Measurements from ENCODE around the gene ZC3H12A.

ZC3H12A gene

GRCh38 chr1:37474046-37474696 is at the start of gene ZC3H12A:
Gene ZC3H12A, plus strand, starts transcription at chr1:37474580. Its CDS starts 917 bp downstream, at chr1:37475497.
- DNase-seq (ENCODE audit: low read depth in 2 of 2): peak; percentile 79 to 87

- DNase-seq (ENCODE audit: low read depth in 2 of 2): no peak
Measured at GRCh38 chr1:37425221-37425620, 49.2 kb upstream of the ZC3H12A start.

DNA sequence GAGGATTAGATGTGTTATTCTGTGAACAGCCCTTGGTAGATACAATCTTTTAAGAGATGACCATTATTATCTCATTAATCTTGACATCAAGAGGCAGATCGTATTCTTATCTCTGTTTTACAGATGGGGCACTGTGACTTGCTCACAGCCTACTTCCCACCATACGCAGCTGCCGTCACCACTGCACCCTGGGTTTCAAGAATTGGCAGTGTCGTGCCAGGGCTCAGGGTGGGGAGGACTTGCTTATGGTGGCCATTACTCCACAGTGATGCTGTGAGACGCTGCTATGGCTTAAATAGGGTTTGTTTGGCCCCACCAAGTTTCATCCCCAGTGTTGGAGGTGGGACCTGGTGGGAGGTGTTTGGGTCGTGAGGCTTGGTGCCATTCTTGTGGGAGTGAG is 45.4 kb upstream of the ZC3H12A start:
- DNase-seq (ENCODE audit: low read depth in 2 of 2): no peak

- DNase-seq (ENCODE audit: low read depth in 2 of 2): no peak
Measured at GRCh38 chr1:37430103-37430985, 44.0 kb upstream of the ZC3H12A start.

DNA sequence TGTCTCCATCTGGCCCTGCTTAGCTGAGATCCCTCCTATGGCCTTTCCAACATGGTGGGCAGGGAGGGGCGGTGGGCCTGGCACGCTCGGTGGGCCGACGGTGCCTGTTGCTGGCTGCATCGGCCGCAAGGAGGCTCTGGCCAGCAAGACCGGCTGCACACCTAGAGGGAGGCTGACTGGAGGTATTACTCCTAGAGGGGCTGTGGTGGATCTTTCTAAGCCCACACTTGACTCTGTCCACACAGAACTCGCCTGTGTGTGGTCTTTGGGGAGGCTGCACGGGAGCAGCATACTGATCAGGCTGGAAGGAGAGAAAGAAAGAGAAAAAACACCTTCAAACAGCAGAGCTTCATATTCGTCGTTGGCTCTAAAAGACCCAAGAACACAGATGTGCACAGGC is 41.7 kb upstream of the ZC3H12A start:
- DNase-seq (ENCODE audit: low read depth in 2 of 2): no peak

DNA sequence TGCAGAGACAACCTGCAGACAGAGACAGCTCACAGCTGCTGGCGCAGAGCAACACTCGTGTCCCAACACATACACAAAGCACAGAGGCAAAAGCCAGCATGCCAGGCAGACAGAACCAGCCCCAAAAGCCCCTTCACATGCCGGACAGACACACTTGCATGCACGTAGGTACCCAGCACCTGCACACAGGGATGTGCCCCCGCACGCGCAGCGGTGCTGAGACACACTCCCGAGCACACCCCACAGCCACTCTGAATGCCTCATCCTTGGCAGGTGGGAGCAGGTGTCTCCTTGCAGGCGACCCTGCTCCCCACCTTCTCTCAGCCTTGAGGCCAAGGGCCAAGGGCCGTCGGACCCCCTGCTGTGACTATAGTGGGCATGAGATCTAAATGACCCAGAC is 41.2 kb upstream of the ZC3H12A start:
- no peak for DNase-seq (ENCODE audit: low read depth in 2 of 2)

GRCh38 chr1:37434292-37435225 is 39.8 kb upstream of the ZC3H12A start:
- DNase-seq (ENCODE audit: low read depth in 2 of 2): peak; percentile 29 to 38

- no peak for DNase-seq (ENCODE audit: low read depth in 2 of 2)
Measured at GRCh38 chr1:37437087-37437486, 37.3 kb upstream of the ZC3H12A start.

DNA sequence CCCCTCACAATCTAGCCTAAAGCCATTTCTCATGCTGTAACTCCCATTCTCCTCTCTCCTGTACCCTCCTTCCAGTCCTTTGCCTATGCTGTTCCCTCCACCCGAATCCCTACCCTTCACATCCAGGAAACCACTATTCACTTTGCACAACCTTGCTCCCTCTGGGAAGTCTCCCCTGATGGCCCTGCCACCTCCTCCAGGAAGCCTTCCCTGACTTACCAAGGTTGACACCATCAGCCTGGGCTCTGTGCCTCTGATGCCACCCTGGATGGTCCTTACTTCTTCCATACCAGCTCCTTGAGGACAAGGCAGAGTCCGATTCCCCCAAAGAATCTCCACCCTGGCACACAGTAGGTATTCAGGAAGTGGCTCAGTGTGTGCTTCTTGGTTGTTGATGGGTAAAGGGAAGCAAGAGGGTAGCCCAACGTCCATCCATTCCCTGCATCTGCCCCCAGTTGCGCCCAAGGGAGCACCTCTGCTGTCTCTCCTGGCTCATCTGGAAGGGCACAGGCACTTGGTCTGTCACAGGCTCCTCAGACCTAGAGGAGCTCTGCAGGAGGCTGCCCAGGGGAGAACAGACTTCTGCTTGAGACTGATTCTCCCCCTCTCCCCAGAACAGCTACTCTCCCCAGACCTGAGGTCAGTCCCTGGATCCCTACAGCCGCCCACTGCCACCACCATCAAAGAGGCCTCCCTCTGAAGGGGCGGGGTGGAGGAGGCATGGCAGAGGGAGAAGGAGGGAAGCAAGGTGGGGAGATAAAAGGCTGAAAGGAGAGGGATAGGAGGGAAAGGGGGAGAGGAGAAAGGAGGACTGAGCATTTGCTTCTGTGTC is 36.1 kb upstream of the ZC3H12A start:
- DNase-seq (ENCODE audit: low read depth in 2 of 2): no peak

DNA sequence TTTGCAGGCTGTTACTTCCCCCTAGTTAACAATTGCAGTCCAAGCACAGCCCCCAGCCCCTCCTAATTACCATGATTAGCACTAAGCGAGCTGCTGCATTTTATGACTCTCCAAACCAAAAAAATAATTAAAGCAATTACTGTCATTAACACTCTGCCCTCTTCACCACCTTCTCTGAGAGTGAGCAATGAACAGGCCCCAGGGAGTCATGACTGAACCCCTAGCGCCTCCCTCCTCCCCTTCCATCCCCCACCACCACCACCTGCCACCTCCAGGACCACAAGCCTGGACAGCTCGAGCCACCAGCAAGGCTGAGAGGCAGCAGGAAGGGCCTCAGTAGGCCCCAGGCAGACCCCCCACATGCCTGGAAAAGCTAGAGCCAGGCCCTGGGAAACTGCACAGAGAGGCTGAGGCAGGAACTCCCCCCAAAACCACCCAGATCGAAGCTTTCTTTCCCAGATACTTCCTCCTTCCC is 35.5 kb upstream of the ZC3H12A start:
- DNase-seq (ENCODE audit: low read depth in 2 of 2): no peak

- DNase-seq (ENCODE audit: low read depth in 2 of 2): no peak
Measured at GRCh38 chr1:37439349-37439995, 34.9 kb upstream of the ZC3H12A start.

DNA sequence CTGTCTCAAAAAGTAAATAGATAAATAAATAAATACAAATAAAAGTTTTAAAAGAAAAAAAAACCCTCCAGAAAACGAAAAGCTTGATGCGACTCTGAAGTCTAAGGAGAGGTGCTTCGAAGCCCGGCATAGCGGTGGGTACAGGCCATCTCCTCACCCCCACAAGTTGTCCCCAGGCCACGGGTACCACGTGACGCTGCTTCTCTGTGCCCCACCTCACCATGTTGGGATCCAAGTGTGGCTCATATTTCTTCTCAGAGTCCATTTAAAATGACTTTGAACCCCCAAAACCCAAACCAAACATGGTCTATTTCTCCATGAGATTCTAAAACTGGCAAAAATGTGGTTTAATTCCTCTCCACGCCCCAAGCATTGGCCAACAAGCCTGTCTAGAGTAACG is 32.9 kb upstream of the ZC3H12A start:
- no peak for DNase-seq (ENCODE audit: low read depth in 2 of 2)

GRCh38 chr1:37442139-37442538 is 32.2 kb upstream of the ZC3H12A start:
- DNase-seq (ENCODE audit: low read depth in 2 of 2): no peak

DNA sequence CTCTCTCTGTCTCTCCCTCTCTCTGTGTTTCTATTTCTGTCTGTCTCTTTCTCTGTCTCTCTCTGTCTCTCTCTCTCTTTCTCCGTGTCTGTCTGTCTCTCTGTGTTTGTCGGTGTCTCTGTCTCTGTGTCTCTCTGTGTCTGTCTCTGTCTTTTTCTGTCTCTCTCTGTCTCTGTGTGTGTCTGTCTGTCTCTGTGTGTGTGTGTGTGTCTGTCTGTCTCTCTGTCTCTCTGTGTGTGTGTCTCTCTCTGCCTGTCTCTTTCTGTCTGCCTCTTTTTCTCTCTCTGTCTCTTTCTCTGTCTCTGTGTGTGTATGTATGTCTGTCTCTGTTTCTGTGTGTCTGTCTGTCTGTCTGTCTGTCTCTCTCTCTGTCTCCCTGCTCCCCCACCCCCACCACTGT is 31.7 kb upstream of the ZC3H12A start:
- no peak for DNase-seq (ENCODE audit: low read depth in 2 of 2)

DNA sequence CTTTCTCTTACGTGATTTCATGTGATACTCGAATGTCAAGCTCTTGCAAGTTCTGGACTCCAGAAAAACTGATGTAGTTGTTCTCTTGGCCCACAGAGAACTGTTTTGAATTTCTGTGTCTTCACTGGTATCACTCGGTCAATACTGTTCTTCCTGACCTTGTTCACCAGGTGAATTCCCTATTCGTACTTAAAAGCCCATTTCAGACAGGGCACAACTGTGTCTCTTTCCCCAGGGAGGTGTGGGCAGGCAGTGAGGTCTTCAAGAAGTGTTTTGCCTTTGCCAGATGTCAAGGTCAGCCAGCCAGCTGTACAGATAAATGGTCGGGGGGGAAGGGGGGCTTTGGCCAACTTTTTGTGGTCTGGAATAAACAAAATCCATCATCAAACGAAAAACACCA is 27.5 kb upstream of the ZC3H12A start:
- DNase-seq (ENCODE audit: low read depth in 2 of 2): no peak

- no peak for DNase-seq (ENCODE audit: low read depth in 2 of 2)
Measured at GRCh38 chr1:37448185-37448584, 26.2 kb upstream of the ZC3H12A start.

- no peak for DNase-seq (ENCODE audit: low read depth in 2 of 2)
Measured at GRCh38 chr1:37448691-37449417, 25.5 kb upstream of the ZC3H12A start.

DNA sequence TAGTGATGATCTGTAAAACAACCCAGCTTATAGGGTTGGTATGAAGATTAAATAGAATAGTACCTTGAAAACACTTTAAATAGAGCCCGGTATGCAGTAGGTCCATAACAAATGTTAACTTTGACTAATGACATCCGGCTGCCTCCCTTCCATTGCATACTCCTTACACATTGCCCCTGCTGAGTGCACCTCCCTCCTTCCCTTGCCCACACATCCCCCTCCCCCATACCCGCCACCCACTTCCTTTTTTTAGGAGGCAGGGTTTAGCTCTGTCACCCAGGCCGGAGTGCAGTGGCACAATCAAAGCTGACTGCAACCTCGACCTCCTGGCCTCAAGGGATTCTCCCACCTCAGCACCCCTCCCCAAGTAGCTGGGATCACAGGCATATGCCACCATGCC is 24.4 kb upstream of the ZC3H12A start:
- peak in 1 of 2 donors; percentile 23 for DNase-seq (ENCODE audit: low read depth in 2 of 2)

DNA sequence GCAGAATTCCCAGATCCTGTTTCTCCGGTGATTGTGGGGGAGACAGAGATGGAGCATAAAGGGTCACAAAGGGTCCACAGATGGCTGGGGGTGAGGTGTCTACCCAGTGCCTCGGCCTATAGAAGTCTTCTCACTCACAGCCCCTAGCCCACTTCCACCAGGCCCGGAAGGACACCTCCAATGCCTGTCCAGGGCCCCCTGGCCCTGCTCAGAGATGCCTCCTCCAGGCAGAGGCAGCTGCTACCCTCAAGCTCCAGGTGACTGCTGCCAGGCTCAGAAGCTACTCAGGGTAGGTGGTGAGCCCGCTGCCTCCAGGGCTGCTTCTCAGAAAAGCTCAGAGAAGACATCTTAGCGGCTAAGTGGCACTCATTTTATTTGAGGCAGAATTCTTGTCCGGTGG is 22.0 kb upstream of the ZC3H12A start:
- DNase-seq (ENCODE audit: low read depth in 2 of 2): no peak

GRCh38 chr1:37453647-37454046 is 20.7 kb upstream of the ZC3H12A start:
- DNase-seq (ENCODE audit: low read depth in 2 of 2): no peak

All from stimulated activated CD8-positive, alpha-beta memory T cell treated with anti-CD3 and anti-CD28 coated beads, Interleukin-15, amount 100 ng/mL, for 4 hours (primary cell).